GM19043 (cell line): ENCODE data around the gene PDZD8.
"Not testable (repeated sequence)": the region's sequence is repeated elsewhere in the genome, so short reads cannot be mapped to it uniquely, and the experiment has no call there.

Experiments used
- ATAC-seq: cut with Tn5 transposase; IDR thresholded peaks from one replicate; pipeline ENCODE4 v1.9.1; 2021; ENCODE audit warnings: low read depth; ENCODE audit not compliant: unreplicated experiment

Gene PDZD8

GRCh38 chr10:117350909-117351308 lies 24.3 kb downstream of the PDZD8 start:
- ATAC-seq = peak; percentile 78

- ATAC-seq = no peak
These were observed 27.0 kb downstream of the PDZD8 start for GRCh38 chr10:117348236-117348635.

GRCh38 chr10:117346574-117346973 lies 28.7 kb downstream of the PDZD8 start:
- no peak for ATAC-seq

GRCh38 chr10:117345143-117345542 lies 30.1 kb downstream of the PDZD8 start:
- ATAC-seq = no peak

- peak; percentile 7 for ATAC-seq
These were observed 32.6 kb downstream of the PDZD8 start for GRCh38 chr10:117342641-117343040.

- ATAC-seq = no peak
These were observed 34.2 kb downstream of the PDZD8 start for GRCh38 chr10:117341061-117341460.

- ATAC-seq = no peak
These were observed 35.3 kb downstream of the PDZD8 start for GRCh38 chr10:117339979-117340378.

- no peak for ATAC-seq
These were observed 35.7 kb downstream of the PDZD8 start for GRCh38 chr10:117339578-117339977.

- ATAC-seq = no peak
These were observed 40.3 kb downstream of the PDZD8 start for GRCh38 chr10:117334926-117335325.

- ATAC-seq = no peak
These were observed 41.2 kb downstream of the PDZD8 start for GRCh38 chr10:117334066-117334465.

- no peak for ATAC-seq
These were observed 48.0 kb downstream of the PDZD8 start for GRCh38 chr10:117327262-117327661.

- no peak for ATAC-seq
These were observed 50.9 kb downstream of the PDZD8 start for GRCh38 chr10:117324367-117324766.

GRCh38 chr10:117322260-117322659 lies 53.0 kb downstream of the PDZD8 start:
- ATAC-seq = no peak

GRCh38 chr10:117320050-117320665 lies 55.1 kb downstream of the PDZD8 start:
- ATAC-seq = no peak

- no peak for ATAC-seq
These were observed 56.3 kb downstream of the PDZD8 start for GRCh38 chr10:117318909-117319308.

GRCh38 chr10:117316701-117317100 lies 58.5 kb downstream of the PDZD8 start:
- no peak for ATAC-seq

GRCh38 chr10:117313641-117314040 lies 61.6 kb downstream of the PDZD8 start:
- ATAC-seq = no peak

- no peak for ATAC-seq
These were observed 62.8 kb downstream of the PDZD8 start for GRCh38 chr10:117312430-117312829.

GRCh38 chr10:117311261-117311660 lies 64.0 kb downstream of the PDZD8 start:
- ATAC-seq = no peak

GRCh38 chr10:117306674-117307073 lies 68.6 kb downstream of the PDZD8 start:
- no peak for ATAC-seq

- ATAC-seq = not testable (repeated sequence)
These were observed 71.8 kb downstream of the PDZD8 start for GRCh38 chr10:117303451-117303850.

- ATAC-seq = no peak
These were observed 74.6 kb downstream of the PDZD8 start for GRCh38 chr10:117300671-117301070.

GRCh38 chr10:117299435-117299834 lies 75.8 kb downstream of the PDZD8 start:
- ATAC-seq = no peak
